Dermis lymphatic vessel endothelial cell (primary cell): Measurements from ENCODE around the gene DACT1. TPM values are rescaled to one million over a fixed set of nuclear protein-coding genes. Genes with fewer than 3 reads are reported as not detected.

Experiments used
- total RNA-seq: library from RNA; depleted of rRNA; stranded (reverse); fragments of >200 nt; gene quantifications from 2 replicates; pipeline ENCODE4 v1.2.1, GENCODE V29; 2014

DACT1 gene, protein sequence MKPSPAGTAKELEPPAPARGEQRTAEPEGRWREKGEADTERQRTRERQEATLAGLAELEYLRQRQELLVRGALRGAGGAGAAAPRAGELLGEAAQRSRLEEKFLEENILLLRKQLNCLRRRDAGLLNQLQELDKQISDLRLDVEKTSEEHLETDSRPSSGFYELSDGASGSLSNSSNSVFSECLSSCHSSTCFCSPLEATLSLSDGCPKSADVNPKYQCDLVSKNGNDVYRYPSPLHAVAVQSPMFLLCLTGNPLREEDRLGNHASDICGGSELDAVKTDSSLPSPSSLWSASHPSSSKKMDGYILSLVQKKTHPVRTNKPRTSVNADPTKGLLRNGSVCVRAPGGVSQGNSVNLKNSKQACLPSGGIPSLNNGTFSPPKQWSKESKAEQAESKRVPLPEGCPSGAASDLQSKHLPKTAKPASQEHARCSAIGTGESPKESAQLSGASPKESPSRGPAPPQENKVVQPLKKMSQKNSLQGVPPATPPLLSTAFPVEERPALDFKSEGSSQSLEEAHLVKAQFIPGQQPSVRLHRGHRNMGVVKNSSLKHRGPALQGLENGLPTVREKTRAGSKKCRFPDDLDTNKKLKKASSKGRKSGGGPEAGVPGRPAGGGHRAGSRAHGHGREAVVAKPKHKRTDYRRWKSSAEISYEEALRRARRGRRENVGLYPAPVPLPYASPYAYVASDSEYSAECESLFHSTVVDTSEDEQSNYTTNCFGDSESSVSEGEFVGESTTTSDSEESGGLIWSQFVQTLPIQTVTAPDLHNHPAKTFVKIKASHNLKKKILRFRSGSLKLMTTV
- 0.22 and 0.26 TPM in 2 replicates for total RNA-seq

GRCh38 chr14:58637391-58638230, at the start of gene DACT1:
Gene DACT1, plus strand, starts transcription at chr14:58637962. Its CDS starts 241 bp downstream, at chr14:58638203.

Other genes with a start within 250 kb of the DACT1 start
- gene TOMM20L, start 242.0 kb upstream of the DACT1 start, total RNA-seq = not detected in 2 replicates
- 15.2 and 20.6 TPM in 2 replicates for gene TIMM9, start 210.4 kb upstream of the DACT1 start, total RNA-seq
- gene KIAA0586, start 210.2 kb upstream of the DACT1 start, total RNA-seq = 13.1 and 21.8 TPM in 2 replicates